ENCODE results near the gene RPN2.

DNA sequence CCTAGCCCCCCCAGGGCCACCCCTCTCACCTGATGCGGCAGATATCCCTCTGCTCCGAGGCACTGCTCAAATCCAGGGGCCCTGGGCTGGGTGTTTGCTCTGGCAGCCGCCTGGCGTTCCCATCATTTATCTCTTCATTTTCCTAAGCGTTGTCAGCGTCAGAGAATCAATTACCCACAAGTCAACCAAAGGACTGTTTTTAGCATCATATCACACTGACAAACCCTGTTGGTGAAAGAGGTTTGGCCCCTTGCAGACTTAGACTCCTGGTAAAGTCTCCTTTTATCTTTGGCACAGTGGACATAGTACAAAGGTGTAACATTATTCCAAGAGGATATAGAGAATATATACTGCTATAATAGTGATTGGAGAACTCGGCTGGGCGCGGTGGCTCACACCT lies 82.6 kb downstream of the RPN2 start, which contains the start of gene GHRH:
- TF ChIP-seq POLR2AphosphoS5 (IDR thresholded peaks at IDR 0.05), result no peak
- TF ChIP-seq, protein P1, sequence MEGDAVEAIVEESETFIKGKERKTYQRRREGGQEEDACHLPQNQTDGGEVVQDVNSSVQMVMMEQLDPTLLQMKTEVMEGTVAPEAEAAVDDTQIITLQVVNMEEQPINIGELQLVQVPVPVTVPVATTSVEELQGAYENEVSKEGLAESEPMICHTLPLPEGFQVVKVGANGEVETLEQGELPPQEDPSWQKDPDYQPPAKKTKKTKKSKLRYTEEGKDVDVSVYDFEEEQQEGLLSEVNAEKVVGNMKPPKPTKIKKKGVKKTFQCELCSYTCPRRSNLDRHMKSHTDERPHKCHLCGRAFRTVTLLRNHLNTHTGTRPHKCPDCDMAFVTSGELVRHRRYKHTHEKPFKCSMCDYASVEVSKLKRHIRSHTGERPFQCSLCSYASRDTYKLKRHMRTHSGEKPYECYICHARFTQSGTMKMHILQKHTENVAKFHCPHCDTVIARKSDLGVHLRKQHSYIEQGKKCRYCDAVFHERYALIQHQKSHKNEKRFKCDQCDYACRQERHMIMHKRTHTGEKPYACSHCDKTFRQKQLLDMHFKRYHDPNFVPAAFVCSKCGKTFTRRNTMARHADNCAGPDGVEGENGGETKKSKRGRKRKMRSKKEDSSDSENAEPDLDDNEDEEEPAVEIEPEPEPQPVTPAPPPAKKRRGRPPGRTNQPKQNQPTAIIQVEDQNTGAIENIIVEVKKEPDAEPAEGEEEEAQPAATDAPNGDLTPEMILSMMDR (IDR thresholded peaks at IDR 0.05), result no peak
